ENCODE results near the gene TBXA2R.

GRCh38 chr19:3589439-3589838, 17.2 kb downstream of the TBXA2R start:
- TF ChIP-seq CTCF (IDR thresholded peaks at IDR 0.05): no peak
- no peak for TF ChIP-seq POLR2AphosphoS5 (IDR thresholded peaks at IDR 0.05)

All from gastroesophageal sphincter (tissue), 3 donors.